Breast epithelium (tissue), 3 donors: ENCODE measurements around the gene PPP1CC.

ENCODE experiments used
- CTCF ChIP-seq, 3 donors: fragments of 450-650 bp; IDR thresholded peaks; one replicate each; pipeline ENCODE4 v1.5.1; 2016 to 2017; ENCODE audit warnings: antibody characterized with exemption in 3 of 3, mild to moderate bottlenecking in 3 of 3, moderate library complexity in 3 of 3
- POLR2AphosphoS5 ChIP-seq, 3 donors: sonication (generic); formaldehyde crosslinking; IDR thresholded peaks; one replicate each; pipeline ENCODE4 v1.6.1; 2017; ENCODE audit warnings: antibody characterized with exemption in 3 of 3

GRCh38 chr12:110689281-110690126 is 53.2 kb downstream of the PPP1CC start:
- TF ChIP-seq POLR2AphosphoS5 (IDR thresholded peaks at IDR 0.05) (no peak), CTCF (IDR thresholded peaks at IDR 0.05) (no peak)
